ENCODE data around the gene SMAD7. TPM values are rescaled to one million over a fixed set of nuclear protein-coding genes. Genes with fewer than 3 reads are reported as not detected.

SMAD7 gene
- total and polyA plus RNA-seq, 10 of the 15 experiments (the other 5 are each of a cell fraction or from before 2014, with no cell fraction given): 1.3 to 22.5 (median 8.0) TPM

DNA sequence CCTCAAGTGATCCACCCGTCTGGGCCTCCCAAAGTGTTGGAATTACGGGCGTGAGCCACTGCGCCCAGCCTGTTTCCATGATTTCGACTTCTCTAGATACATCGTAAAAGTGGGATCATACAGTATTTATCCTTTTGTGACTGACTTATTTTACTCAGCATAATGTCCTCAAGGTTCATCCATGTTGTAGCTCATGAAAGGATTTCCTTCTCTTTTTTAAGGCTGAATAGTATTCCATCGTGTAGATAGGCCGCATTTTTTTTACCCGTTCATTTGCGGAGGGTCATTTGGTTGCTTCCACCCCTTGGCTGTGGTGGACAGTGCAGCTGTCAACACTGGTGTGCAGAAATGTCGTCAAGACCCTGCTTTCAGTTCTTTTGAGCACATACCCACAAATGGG is 48.8 kb upstream of the SMAD7 start:
- Histone ChIP-seq H3K4me3 (no peak overlapping the region), H3K36me3 (ENCODE audit: control insufficient read depth in 2 of 2, insufficient read depth in 2 of 2, low read length in 1 of 2) (no peaks in the 10 kb centered on the region), H3K4me1 (ENCODE audit: control insufficient read depth, insufficient read depth, low read length) (no peaks in the 10 kb centered on the region), H3K27ac (ENCODE audit: control insufficient read depth, insufficient read depth) (no peak overlapping the region), H3K9me3 (replicated peaks; ENCODE audit: control insufficient read depth, insufficient read depth, low read length) (no peaks in the 10 kb centered on the region), H3K9ac (ENCODE audit: control insufficient read depth, insufficient read depth, low read length) (no peak overlapping the region), H2AFZ (ENCODE audit: control insufficient read depth, low read depth, low read length) (no peak overlapping the region), H3K27me3 (replicated peaks in 1 of 2; ENCODE audit: control insufficient read depth in 2 of 2, insufficient read depth in 2 of 2, low read length in 1 of 2) (no peaks in the 10 kb centered on the region; a peak in 1 of 4 replicates), H4K20me1 (ENCODE audit: control insufficient read depth, insufficient read depth) (no peaks in the 10 kb centered on the region), H3K4me2 (ENCODE audit: control insufficient read depth, insufficient read depth) (no peak overlapping the region), H3K79me2 (ENCODE audit: control insufficient read depth, insufficient read depth, low read length) (no peaks in the 10 kb centered on the region)
- ChIA-PET RAD21 (ENCODE audit: unreplicated experiment) (interaction anchor here (1.0 kb wide), 1 partner anchor 179 kb away, joined by 3 read pairs; no protein-coding TSS in a partner anchor), POLR2A (no interaction called here), CTCF (no interaction called here), SMC1A (ENCODE audit: uncharacterized antibody, unreplicated experiment) (interaction anchor here (1.2 kb wide), 1 partner anchor 11 kb away, joined by 3 read pairs; no protein-coding TSS in a partner anchor)
- no TSS peak for BruUV-seq (replicated peaks)
- intact Hi-C loops (cut with micrococcal nuclease; ENCODE audit: unreplicated experiment) (no loop called here), in situ Hi-C loops (cut with MboI) (no loop called here)
- WGBS (ENCODE audit: insufficient coverage, insufficient replicate concordance, low lambda C conversion rate, missing lambda C conversion rate): 83% methylated on average over 11 of the region's 11 CpGs
- FAIRE-seq (no peak), DNase-seq (ENCODE audit: low read depth, low spot score) (no peak), ATAC-seq (no peak)
- no peak for TF ChIP-seq STAT1 (conservative IDR thresholded peaks at IDR 0.05)
- no peak for TF ChIP-seq ZNF622 (IDR thresholded peaks at IDR 0.05)
- TF ChIP-seq MEF2A (IDR thresholded peaks at IDR 0.05; ENCODE audit: insufficient read depth, low read depth, low read length): no peak
- no peak for TF ChIP-seq BACH1 (IDR thresholded peaks at IDR 0.05; ENCODE audit: borderline replicate concordance)
- no peak for TF ChIP-seq DPF2 (IDR thresholded peaks at IDR 0.05)
- TF ChIP-seq ATF7 (IDR thresholded peaks at IDR 0.05; ENCODE audit: low read depth): no peak
- TF ChIP-seq IKZF2 (IDR thresholded peaks at IDR 0.05): no peak
- no peak for TF ChIP-seq ZNF217 (IDR thresholded peaks at IDR 0.05)
- TF ChIP-seq CBX5 (IDR thresholded peaks at IDR 0.05; ENCODE audit: low read depth): no peak
- TF ChIP-seq BHLHE40 (IDR thresholded peaks at IDR 0.05; ENCODE audit: borderline replicate concordance in 1 of 2, low read depth in 2 of 2, low read length in 1 of 2): no peak
- no peak for TF ChIP-seq FOXK2 (IDR thresholded peaks at IDR 0.05)
- no peak for TF ChIP-seq CBFB (IDR thresholded peaks at IDR 0.05; ENCODE audit: low read depth)
- no peak for TF ChIP-seq CEBPB (IDR thresholded peaks at IDR 0.05; ENCODE audit: borderline replicate concordance in 1 of 2, low read depth in 2 of 2, low read length in 2 of 2)
- no peak for TF ChIP-seq RELB (IDR thresholded peaks at IDR 0.05; ENCODE audit: low read depth)
- TF ChIP-seq, protein P1, sequence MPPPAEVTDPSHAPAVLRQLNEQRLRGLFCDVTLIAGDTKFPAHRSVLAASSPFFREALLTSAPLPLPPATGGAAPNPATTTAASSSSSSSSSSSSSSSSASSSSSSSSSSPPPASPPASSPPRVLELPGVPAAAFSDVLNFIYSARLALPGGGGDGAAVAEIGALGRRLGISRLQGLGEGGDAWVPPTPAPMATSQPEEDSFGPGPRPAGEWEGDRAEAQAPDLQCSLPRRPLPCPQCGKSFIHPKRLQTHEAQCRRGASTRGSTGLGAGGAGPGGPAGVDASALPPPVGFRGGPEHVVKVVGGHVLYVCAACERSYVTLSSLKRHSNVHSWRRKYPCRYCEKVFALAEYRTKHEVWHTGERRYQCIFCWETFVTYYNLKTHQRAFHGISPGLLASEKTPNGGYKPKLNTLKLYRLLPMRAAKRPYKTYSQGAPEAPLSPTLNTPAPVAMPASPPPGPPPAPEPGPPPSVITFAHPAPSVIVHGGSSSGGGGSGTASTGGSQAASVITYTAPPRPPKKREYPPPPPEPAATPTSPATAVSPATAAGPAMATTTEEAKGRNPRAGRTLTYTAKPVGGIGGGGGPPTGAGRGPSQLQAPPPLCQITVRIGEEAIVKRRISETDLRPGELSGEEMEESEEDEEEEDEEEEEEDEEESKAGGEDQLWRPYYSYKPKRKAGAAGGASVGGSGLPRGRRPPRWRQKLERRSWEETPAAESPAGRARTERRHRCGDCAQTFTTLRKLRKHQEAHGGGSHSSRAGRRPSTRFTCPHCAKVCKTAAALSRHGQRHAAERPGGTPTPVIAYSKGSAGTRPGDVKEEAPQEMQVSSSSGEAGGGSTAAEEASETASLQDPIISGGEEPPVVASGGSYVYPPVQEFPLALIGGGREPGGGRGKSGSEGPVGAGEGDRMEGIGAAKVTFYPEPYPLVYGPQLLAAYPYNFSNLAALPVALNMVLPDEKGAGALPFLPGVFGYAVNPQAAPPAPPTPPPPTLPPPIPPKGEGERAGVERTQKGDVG (CRISPR knock-in tag; IDR thresholded peaks at IDR 0.05): no peak
- TF ChIP-seq SREBF2 (IDR thresholded peaks at IDR 0.05; ENCODE audit: low read length): no peak
- no peak for TF ChIP-seq ZBTB33 (IDR thresholded peaks at IDR 0.05)
